H1 (cell line): ENCODE measurements around the gene EFHC1. TPM values are rescaled to one million over a fixed set of nuclear protein-coding genes. Genes with fewer than 3 reads are reported as not detected.

Experiments used
- polyA plus RNA-seq, 7 experiments: library from polyadenylated mRNA; depleted of rRNA in 3 of 7; stranded (reverse) in 5 of 7; unstranded in 2 of 7; fragments of >200 nt in 5 of 7; fragments of 200-250 nt in 2 of 7; gene quantifications; 1 replicate in 5 of 7; 2 replicates in 1 of 7; 4 replicates in 1 of 7; pipeline versions ENCODE4 v1.2.1 to v1.2.3, GENCODE V29; 2011 to 2013; ENCODE audit warnings: missing spikeins in 2 of 7, mixed read lengths in 2 of 7
- total RNA-seq: library from RNA; stranded (reverse); fragmentation: NEBNext Ultra II Directional; extraction: Animal tissue kit (Norgen Biotek cat#: 25700); gene quantifications from 2 replicates; pipeline ENCODE4 v1.2.1, GENCODE V29; 2021

Gene EFHC1
- total and polyA plus RNA-seq, 2 of the 8 experiments (the other 6 are each of a cell fraction or from before 2014, with no cell fraction given): 10.5 to 16.4 TPM

Other genes with a start within 250 kb of the EFHC1 start
- gene IL17A, start 234.0 kb upstream of the EFHC1 start, total RNA-seq: not detected in 2 replicates
- gene IL17A, start 234.0 kb upstream of the EFHC1 start, polyA plus RNA-seq (2011; rRNA removed): not detected in 2 replicates
- not detected in 2 replicates for gene IL17F, start 175.8 kb upstream of the EFHC1 start, total RNA-seq
- gene IL17F, start 175.8 kb upstream of the EFHC1 start, polyA plus RNA-seq (2011; rRNA removed): 0.08 TPM in 1 of 2 replicates, not detected in the other
- 293 TPM in 2 replicates for gene MCM3, start 135.6 kb upstream of the EFHC1 start, total RNA-seq
- gene MCM3, start 135.6 kb upstream of the EFHC1 start, polyA plus RNA-seq (2011; rRNA removed): 262 and 275 TPM in 2 replicates
- 9.1 and 9.6 TPM in 2 replicates for gene PAQR8, start 58.2 kb upstream of the EFHC1 start, total RNA-seq
- 7.6 and 9.7 TPM in 2 replicates for gene PAQR8, start 58.2 kb upstream of the EFHC1 start, polyA plus RNA-seq (2011; rRNA removed)
- gene TRAM2, start 156.7 kb downstream of the EFHC1 start, total RNA-seq: 21.4 and 21.6 TPM in 2 replicates
- 8.5 and 9.0 TPM in 2 replicates for gene TRAM2, start 156.7 kb downstream of the EFHC1 start, polyA plus RNA-seq (2011; rRNA removed)